GM12878 (cell line): ENCODE measurements around the gene MUC20. TPM values are rescaled to one million over a fixed set of nuclear protein-coding genes. Genes with fewer than 3 reads are reported as not detected.

ENCODE experiments used
- BMI1 ChIP-seq: fragments of 450-650 bp; IDR thresholded peaks from 2 replicates; pipeline ENCODE4 v1.6.1; 2016; ENCODE audit warnings: mild to moderate bottlenecking, moderate library complexity, borderline replicate concordance
- CEBPZ ChIP-seq: fragments of 150-350 bp; IDR thresholded peaks from 2 replicates; pipeline ENCODE4 v1.6.1; 2016; ENCODE audit warnings: low read depth, low read length
- HDAC2 ChIP-seq: fragments of 200-600 bp; sonication (generic); IDR thresholded peaks from 2 replicates; pipeline ENCODE4 v1.6.1; 2017
- KAT2A ChIP-seq: conservative IDR thresholded peaks from 2 replicates; pipeline ENCODE4 v1.6.1; 2011; ENCODE audit warnings: low read depth, low read length; ENCODE audit not compliant: control insufficient read depth
- NR2C1 ChIP-seq: fragments of 450-650 bp; IDR thresholded peaks from 2 replicates; pipeline ENCODE4 v1.6.1; 2017; ENCODE audit warnings: antibody characterized with exemption, mild to moderate bottlenecking, moderate library complexity
- SMAD5 ChIP-seq: IDR thresholded peaks from 2 replicates; pipeline ENCODE4 v1.6.1; 2016; ENCODE audit warnings: antibody characterized with exemption, low read depth
- ZSCAN29 ChIP-seq: fragments of 450-650 bp; IDR thresholded peaks from 2 replicates; pipeline ENCODE4 v1.6.1; 2017; ENCODE audit warnings: mild to moderate bottlenecking, moderate library complexity
- polyA plus RNA-seq, 11 experiments: library from polyadenylated mRNA; depleted of rRNA in 4 of 11; unstranded in 6 of 11; stranded (reverse) in 5 of 11; fragments of >200 nt; fragmentation: Nextera tagmentation in 4 of 11; fragmentation: Illumina TruSeq in 1 of 11; extraction: Ambion mirVana in 4 of 11; extraction: Trizol in 1 of 11; gene quantifications; 1 replicate in 1 of 11; 2 replicates in 10 of 11; pipeline versions ENCODE4 v1.2.1 to v1.2.3, GENCODE V29; 2011 to 2016; ENCODE audit warnings: inconsistent platforms in 2 of 11, missing spikeins in 2 of 11, low read depth in 1 of 11
- total RNA-seq, 4 experiments: library from RNA; depleted of rRNA in 3 of 4; stranded (reverse); fragments of >200 nt in 3 of 4; fragmentation: Illumina TruSeq in 1 of 4; extraction: Trizol in 1 of 4; gene quantifications; 2 replicates each; pipeline versions ENCODE4 v1.2.1 to v1.2.3, GENCODE V29; 2013 to 2021
- TF ChIP-seq, protein P1 (sequence below): fragments of 450-650 bp; IDR thresholded peaks from 2 replicates; pipeline ENCODE4 v1.6.1; 2018; ENCODE audit warnings: borderline replicate concordance, mild to moderate bottlenecking; ENCODE audit not compliant: partially characterized antibody
- TF ChIP-seq, protein P2 (sequence below): fragments of 450-650 bp; formaldehyde crosslinking; IDR thresholded peaks from 2 replicates; pipeline ENCODE4 v1.4.0; 2020; ENCODE audit warnings: mild to moderate bottlenecking, moderate library complexity
- TF ChIP-seq, protein P3 (sequence below): fragments of 450-650 bp; IDR thresholded peaks from 2 replicates; pipeline ENCODE4 v1.6.1; 2017; ENCODE audit warnings: mild to moderate bottlenecking
- TF ChIP-seq, protein P4 (sequence below): IDR thresholded peaks from 2 replicates; pipeline ENCODE4 v1.6.1; 2012; ENCODE audit warnings: improper control_type of control experiment, low read depth, low read length; ENCODE audit not compliant: insufficient replicate concordance

Gene MUC20
- total and polyA plus RNA-seq, 10 of the 15 experiments (the other 5 are each of a cell fraction or from before 2014, with no cell fraction given), result 0.04 to 0.46 (median 0.17) TPM; not detected in 3

GRCh38 chr3:195729476-195730251, 8.9 kb downstream of the MUC20 start (continued):
- TF ChIP-seq, protein P1, sequence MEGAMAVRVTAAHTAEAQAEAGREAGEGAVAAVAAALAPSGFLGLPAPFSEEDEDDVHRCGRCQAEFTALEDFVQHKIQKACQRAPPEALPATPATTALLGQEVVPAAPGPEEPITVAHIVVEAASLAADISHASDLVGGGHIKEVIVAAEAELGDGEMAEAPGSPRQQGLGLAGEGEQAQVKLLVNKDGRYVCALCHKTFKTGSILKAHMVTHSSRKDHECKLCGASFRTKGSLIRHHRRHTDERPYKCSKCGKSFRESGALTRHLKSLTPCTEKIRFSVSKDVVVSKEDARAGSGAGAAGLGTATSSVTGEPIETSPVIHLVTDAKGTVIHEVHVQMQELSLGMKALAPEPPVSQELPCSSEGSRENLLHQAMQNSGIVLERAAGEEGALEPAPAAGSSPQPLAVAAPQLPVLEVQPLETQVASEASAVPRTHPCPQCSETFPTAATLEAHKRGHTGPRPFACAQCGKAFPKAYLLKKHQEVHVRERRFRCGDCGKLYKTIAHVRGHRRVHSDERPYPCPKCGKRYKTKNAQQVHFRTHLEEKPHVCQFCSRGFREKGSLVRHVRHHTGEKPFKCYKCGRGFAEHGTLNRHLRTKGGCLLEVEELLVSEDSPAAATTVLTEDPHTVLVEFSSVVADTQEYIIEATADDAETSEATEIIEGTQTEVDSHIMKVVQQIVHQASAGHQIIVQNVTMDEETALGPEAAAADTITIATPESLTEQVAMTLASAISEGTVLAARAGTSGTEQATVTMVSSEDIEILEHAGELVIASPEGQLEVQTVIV, result no peak
- TF ChIP-seq HDAC2, result no peak
- TF ChIP-seq KAT2A, result no peak
- TF ChIP-seq CEBPZ, result no peak
- TF ChIP-seq, protein P2, sequence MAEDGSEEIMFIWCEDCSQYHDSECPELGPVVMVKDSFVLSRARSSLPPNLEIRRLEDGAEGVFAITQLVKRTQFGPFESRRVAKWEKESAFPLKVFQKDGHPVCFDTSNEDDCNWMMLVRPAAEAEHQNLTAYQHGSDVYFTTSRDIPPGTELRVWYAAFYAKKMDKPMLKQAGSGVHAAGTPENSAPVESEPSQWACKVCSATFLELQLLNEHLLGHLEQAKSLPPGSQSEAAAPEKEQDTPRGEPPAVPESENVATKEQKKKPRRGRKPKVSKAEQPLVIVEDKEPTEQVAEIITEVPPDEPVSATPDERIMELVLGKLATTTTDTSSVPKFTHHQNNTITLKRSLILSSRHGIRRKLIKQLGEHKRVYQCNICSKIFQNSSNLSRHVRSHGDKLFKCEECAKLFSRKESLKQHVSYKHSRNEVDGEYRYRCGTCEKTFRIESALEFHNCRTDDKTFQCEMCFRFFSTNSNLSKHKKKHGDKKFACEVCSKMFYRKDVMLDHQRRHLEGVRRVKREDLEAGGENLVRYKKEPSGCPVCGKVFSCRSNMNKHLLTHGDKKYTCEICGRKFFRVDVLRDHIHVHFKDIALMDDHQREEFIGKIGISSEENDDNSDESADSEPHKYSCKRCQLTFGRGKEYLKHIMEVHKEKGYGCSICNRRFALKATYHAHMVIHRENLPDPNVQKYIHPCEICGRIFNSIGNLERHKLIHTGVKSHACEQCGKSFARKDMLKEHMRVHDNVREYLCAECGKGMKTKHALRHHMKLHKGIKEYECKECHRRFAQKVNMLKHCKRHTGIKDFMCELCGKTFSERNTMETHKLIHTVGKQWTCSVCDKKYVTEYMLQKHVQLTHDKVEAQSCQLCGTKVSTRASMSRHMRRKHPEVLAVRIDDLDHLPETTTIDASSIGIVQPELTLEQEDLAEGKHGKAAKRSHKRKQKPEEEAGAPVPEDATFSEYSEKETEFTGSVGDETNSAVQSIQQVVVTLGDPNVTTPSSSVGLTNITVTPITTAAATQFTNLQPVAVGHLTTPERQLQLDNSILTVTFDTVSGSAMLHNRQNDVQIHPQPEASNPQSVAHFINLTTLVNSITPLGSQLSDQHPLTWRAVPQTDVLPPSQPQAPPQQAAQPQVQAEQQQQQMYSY (CRISPR knock-in tag), result no peak
- TF ChIP-seq NR2C1, result no peak
- TF ChIP-seq, protein P3, sequence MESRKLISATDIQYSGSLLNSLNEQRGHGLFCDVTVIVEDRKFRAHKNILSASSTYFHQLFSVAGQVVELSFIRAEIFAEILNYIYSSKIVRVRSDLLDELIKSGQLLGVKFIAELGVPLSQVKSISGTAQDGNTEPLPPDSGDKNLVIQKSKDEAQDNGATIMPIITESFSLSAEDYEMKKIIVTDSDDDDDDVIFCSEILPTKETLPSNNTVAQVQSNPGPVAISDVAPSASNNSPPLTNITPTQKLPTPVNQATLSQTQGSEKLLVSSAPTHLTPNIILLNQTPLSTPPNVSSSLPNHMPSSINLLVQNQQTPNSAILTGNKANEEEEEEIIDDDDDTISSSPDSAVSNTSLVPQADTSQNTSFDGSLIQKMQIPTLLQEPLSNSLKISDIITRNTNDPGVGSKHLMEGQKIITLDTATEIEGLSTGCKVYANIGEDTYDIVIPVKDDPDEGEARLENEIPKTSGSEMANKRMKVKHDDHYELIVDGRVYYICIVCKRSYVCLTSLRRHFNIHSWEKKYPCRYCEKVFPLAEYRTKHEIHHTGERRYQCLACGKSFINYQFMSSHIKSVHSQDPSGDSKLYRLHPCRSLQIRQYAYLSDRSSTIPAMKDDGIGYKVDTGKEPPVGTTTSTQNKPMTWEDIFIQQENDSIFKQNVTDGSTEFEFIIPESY, result no peak
- TF ChIP-seq ZSCAN29, result no peak
- TF ChIP-seq, protein P4, sequence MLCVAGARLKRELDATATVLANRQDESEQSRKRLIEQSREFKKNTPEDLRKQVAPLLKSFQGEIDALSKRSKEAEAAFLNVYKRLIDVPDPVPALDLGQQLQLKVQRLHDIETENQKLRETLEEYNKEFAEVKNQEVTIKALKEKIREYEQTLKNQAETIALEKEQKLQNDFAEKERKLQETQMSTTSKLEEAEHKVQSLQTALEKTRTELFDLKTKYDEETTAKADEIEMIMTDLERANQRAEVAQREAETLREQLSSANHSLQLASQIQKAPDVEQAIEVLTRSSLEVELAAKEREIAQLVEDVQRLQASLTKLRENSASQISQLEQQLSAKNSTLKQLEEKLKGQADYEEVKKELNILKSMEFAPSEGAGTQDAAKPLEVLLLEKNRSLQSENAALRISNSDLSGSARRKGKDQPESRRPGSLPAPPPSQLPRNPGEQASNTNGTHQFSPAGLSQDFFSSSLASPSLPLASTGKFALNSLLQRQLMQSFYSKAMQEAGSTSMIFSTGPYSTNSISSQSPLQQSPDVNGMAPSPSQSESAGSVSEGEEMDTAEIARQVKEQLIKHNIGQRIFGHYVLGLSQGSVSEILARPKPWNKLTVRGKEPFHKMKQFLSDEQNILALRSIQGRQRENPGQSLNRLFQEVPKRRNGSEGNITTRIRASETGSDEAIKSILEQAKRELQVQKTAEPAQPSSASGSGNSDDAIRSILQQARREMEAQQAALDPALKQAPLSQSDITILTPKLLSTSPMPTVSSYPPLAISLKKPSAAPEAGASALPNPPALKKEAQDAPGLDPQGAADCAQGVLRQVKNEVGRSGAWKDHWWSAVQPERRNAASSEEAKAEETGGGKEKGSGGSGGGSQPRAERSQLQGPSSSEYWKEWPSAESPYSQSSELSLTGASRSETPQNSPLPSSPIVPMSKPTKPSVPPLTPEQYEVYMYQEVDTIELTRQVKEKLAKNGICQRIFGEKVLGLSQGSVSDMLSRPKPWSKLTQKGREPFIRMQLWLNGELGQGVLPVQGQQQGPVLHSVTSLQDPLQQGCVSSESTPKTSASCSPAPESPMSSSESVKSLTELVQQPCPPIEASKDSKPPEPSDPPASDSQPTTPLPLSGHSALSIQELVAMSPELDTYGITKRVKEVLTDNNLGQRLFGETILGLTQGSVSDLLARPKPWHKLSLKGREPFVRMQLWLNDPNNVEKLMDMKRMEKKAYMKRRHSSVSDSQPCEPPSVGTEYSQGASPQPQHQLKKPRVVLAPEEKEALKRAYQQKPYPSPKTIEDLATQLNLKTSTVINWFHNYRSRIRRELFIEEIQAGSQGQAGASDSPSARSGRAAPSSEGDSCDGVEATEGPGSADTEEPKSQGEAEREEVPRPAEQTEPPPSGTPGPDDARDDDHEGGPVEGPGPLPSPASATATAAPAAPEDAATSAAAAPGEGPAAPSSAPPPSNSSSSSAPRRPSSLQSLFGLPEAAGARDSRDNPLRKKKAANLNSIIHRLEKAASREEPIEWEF, result no peak
- TF ChIP-seq BMI1, result no peak
- TF ChIP-seq SMAD5, result no peak
